ENCODE measurements around the gene CLDN16.
A peak's percentile ranks its signal among the peaks of the same experiment; 100 is the strongest.

Gene CLDN16

DNA sequence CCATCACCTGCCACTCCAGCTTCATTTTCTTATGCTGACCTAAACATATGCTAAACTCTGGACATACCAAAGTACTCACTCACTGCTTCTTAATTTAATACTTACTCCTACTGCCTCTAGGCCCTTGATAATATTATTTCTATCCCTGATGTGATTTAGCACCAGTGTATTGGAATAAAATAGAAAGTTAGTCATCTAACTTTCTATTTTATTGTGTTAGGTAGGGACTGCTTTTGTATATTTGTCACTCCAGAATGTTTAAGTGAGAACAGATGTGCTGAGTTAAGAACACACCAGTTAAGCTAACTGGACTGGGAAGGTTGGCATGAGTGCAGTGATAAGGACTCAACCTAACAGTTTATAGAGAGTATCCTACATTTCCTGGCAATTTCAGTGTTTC is 6.5 kb upstream of the CLDN16 start:
- DNase-seq, result no peak

DNA sequence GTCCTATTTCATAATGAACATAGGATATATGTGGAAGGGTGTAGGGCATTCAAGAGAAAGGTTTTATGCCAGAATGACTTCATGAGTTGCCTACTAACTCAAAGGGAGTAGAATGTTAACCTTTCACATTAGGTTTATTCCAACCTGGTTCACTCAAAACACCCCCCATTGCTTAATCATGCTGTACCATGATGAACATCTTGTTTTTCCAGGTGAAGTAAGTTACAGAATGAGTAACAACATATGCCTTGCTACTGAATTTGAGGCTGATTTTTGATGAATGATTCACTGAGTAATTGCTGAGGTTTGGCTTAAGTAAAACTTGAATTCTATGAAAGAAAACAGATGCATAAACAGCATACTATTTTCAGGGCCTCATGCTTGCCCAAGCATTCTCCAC is 5.9 kb upstream of the CLDN16 start:
- no peak for DNase-seq

DNA sequence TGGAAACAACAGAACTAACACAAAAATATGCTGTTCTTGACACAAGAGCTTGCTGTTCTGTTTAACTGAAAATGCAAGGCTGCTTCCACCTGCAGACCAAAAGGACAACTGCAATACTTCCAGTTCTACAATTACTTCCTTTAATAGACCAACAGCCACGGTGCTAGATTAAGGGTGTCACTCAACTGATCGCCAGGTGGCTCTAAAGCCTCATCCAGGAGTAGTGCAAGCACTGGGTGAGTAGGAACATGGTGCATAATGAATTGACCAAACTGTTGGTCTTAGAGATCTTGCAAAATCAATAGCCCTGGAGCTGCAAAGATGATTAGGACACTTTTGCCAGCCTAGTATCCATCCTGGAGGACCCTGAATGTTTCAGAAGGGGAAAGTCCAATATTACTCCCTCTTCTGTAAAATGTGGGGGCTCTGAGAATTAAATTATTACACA is 3.6 kb upstream of the CLDN16 start:
- DNase-seq, result no peak

DNA sequence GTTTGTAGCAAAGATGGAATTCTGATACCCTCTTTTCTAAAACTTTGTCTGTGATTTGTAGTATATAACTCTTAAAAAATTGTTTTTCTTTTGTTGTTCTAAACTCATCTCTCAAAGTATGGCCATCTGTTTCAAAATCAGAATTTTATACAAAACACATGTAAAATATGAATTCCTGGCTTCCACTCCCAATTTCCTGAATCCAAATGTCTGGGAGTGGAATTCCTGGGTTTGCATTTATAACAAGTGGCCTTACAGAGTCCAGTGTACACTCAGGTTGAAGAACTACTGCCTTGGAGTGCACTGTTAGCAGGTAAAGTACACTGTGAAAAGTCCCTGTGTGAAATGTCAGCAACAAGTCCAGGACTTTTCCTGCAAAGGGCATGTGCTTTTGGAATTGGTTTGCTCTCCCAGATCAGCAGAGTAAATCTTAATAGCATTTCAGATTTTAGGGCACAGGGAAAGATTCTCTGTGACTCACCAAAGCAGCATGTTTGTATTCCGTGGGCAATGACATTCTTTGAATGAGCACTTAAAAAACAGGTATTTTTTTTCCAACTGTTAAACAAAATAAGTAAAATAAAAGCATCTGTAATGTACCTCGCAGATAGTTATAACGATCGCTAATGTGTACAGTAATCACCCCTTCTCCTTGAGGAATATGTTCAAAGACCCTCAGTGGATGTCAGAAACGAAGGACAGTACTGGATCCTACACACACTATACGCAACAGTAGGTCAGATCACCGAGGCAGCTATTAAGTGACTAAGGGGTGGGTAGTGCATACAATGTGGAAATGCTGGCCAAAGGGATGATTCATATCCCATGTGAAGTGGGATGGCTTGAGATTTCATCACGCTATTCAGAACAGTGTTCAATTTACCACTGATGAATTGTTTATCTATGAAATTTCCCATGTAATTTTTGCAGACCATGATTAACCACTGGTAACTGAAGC is 2.0 kb upstream of the CLDN16 start:
- no peak for DNase-seq

DNA sequence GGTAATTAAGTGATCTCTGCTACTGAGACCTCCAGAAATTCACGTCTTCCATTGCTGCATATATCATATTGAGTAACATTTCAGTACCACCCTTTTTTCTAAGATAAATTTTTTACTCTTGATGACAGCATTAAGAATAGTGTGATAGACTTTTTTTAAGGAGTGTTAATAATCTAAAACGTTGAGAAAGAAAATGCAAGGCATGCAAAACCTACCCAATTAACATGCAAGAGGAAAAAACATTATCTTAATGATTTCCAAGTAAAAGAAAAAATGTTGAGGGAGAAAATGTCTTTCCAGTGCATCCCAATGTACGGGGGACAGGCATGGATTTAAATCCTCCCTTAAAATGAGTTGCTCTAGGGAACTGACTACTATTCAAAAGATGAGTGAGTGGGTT is 740 bp downstream of the CLDN16 start:
- no peak for DNase-seq

DNA sequence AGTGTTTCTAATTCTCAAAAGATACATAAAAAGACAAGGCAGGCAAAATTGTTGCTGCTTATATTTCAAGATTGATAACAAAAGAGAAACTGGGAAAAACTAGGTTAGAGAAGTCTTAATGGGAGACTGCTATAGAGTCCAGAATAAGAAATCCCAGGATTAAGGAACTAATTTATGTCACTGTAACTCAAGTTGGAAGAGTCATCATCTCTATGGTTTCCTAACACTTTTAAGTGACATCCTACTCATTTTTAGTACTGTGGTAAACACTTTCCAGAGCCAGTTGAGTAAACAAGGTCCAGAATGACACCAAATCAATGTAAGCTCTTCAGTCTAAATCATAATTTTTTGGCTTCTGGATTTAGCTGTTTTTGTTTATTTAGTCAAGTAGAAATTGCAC is 8.0 kb downstream of the CLDN16 start:
- DNase-seq, result no peak

DNA sequence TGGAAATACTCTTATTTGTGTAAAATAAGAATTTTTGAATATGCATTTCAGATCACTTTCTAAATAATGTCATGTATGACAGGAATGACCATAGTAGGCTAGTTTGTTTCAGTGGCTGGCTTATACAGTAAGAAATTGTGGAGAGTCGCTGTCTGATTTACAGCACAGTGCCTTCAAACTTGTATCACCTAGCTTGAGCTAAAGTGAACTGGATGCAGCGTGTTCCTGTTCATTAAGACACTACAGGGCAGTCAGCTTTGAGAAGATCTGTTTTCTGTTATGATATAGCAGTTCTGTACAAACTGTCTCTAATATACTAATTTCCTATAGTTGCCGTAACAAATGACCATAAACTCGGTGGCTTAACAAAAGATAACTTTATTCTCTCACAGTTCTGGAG is 9.9 kb downstream of the CLDN16 start:
- no peak for DNase-seq

DNA sequence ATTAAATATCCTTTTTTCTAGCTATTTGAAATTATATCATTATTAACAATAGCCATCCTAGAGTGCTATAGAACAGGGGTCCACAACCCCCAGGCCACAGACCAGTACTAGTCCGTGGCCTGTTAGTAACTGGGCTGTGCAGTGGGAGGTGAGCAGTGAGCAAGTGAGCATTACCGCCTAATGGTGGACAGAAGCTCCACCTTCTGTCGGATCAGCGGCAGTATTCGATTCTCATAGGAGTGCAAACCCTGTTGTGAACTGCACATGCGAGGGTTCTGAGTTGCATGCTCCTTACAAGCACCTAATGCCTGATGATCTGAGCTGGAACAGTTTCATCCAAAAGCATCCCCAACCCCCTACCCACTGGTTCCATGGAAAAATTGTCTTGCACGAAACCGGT is 11.7 kb downstream of the CLDN16 start:
- DNase-seq, result no peak

DNA sequence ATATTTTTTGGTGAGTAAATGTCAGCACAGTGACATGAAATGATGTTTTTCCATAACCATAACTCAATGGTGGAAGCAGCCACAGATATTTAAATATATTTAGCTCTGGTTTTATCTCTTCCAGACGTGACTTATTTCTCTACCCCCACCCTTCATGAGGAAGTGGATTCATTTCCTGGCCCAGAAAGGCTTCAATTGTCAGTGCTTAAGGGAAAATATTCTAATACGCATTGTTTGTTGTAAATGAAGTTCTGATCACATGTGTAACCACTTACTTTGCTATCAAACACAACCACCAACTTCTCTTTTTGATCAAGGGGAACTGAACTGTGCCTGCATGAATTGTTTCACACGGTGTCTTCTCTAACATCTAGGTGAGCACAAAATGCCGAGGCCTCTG is 14.0 kb downstream of the CLDN16 start:
- DNase-seq, result no peak

DNA sequence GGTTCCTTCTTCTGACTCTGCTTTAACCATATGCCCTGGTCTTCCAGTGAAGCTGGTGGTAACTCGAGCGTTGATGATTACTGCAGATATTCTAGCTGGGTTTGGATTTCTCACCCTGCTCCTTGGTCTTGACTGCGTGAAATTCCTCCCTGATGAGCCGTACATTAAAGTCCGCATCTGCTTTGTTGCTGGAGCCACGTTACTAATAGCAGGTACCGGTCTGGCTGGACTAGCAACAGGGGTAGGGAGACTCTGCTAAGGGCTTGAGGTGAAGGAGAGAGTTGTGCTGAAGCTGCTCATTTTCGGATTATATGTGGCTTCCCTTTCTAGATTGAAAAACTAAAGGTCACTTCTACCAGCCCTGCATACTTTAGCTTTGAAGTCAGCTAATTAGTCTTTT is 16.8 kb downstream of the CLDN16 start:
- no peak for DNase-seq

DNA sequence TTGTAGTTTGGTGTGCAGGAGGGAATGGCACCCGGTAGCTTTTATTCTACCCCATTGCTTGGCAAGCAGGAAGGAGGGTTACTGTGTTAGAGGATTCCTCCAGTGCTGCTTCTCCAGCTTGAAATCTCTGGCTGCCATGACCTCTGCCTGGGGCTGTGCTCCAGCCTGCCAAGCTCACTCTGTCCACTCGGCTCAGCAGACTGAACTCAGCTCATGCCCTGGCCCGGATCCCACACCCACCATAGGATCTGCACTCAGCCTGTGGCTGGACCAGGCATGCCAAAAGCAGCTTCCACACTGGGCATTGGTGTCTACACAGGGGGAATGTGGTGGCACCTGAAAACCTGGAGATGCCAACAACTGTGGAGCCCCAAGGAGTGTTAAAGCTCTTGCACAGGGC is 26.3 kb downstream of the CLDN16 start:
- DNase-seq, result no peak

DNA sequence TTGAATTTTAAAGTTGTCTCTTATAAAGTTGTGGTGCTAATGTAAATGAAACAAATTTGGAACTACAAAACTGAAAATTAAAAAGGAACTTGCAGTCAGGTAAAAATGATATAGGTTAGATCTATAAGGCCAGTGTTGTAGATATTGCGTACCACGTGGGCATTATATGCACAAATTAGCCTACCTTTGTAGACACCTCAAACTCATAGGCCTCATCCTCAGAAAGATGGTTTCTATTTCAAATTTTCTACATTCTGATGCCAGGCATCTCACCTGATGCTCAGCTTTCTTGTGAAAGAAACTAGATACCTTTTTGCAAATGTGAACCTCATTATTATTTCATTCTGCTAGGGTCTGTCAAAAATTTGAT is 36.1 kb downstream of the CLDN16 start:
- no peak for DNase-seq

DNA sequence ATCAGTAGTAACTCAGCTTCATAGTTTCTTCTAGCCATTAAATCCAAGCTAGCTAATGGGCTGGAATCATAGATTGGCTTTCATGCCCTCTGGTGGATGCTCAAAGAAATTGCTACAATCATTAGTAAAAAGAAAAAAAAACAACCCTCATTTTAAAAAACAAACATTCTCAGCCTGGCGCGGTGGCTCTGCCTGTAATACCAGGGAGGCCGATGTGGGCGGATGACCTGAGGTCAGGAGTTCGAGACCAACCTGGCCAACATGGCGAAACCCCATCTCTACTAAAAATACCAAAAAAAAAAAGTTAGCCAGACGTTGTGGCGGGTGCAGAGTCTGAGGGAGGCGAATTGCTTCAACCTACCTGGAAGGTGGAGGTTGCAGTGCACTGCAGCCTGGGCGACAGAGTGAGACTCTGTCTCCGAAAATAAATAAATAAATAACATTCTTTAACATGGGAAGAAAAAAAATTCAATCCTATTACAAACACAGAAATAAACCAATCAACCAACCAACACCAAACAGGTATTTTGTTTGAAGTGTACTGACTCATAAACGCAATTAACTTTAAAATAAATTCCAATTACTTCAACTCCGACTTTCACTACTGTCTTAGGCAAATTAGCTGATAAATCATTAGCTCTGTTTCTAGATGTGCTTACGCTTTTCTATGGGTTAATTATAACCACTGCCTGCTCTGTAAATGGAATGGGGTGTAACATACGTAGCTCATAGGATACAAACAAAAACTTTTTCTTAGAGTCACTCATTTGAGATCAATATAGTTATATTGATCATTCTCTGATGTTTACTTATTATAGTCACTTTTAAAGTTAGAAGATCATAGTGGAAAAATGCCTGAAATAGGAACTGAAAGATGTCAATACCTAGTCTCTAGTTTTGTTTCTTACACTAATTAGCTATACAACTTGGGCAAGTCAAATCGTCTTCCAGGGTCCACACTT is 36.8 kb downstream of the CLDN16 start:
- DNase-seq, result peak; percentile 11

DNA sequence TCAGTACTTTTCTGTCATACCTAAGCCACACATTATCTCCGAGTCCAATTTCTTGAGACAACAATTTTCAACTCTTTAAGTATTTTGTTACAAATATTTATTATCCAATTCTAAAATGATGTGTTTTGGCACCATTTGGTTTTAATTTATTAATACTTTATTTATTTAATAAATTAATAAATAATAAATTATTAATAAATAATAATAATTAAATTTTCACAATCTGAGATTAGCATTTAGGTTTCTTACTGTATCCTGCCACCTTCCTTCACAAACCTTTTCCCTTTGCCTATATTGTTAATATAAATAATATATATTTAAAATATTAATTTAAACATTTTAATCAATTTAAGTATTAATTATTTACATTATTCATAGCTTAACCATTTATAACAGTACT is 37.9 kb downstream of the CLDN16 start:
- no peak for DNase-seq

DNA sequence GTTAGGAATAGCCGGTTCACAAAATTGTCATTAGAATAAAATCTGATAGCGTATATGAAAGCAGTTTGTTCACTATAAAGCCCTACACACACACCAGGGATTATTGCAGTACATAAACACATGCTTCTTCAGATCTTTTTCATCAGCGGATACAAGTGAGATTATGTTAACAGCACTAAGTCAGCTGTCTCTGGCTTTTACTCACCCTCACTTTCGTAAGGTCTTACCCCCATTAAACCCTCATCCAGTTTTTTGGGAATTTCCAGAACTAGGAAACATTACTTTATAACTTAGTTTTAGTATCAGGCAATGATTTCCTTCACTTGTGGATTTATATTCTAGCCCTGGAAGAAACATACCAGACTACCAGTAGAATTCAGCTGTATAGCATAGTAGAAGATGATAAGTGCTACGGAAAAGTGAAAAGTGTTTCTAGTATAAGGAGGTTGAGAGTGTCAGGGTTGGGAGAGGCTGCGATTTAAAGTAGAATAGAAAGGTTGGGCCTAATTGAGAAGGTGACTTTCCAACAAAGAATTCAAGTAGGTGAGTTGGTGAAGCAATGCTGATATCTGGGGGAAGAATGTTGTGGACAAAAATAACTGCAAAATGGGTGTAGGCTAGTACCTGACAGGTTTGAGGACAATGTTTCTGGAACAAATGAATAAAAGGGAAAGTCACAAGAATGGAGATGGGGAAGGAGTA is 39.0 kb downstream of the CLDN16 start:
- no peak for DNase-seq

DNA sequence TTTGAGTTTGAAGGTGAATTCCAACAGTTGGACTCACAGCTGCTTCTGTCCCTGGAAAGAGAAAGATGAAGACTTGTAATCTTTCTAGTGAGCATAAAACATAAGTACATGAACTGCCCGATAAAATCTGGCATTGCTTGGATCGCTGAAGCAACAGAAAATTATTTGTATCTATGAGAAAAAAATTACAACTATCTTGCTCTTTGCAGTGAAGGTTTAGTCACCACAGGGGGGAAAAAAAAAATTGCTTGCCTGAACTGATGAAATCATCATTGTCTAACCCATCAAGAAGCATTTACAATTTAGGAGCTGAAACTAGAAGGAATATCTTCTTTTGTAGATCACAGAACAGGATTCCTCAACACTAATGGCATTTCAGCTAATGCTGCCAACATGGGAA is 41.7 kb downstream of the CLDN16 start:
- no peak for DNase-seq

DNA sequence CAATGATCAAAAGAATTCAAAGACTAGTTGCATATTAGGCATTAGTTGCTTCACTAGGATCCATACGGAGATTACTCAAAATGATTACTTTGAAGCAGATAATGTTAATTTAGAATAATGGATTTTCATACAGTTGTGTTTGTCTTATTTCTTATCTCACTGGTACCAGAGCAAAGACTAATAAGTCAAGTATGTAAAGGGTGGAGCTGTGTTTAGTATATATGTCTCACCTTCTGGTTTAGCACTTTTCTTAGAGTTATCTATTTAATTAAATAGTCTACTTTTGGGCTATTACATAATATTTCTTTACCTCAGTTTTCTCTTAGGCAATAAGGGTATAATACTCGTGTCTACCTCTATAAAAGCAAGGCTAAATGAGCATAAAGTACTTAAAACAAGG is 42.9 kb downstream of the CLDN16 start:
- no peak for DNase-seq

DNA sequence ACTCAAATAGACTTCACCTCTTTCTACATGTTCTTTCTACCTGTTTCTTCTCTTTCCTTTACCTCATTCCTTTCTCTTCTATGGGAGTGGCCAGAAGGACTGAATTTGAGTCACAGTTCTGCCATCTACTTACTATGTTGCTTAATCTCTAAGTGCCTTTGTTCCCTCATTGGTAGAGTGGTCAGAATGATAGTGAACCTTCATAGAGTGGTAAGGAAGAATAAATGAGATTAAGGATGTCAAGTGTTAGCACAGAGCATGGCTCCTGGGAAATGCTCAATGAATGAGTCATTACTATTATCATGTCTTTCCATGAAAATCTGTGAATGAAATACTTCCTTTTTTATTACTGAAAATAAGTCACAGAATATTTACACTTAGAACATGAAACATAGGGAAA is 44.3 kb downstream of the CLDN16 start:
- no peak for DNase-seq

DNA sequence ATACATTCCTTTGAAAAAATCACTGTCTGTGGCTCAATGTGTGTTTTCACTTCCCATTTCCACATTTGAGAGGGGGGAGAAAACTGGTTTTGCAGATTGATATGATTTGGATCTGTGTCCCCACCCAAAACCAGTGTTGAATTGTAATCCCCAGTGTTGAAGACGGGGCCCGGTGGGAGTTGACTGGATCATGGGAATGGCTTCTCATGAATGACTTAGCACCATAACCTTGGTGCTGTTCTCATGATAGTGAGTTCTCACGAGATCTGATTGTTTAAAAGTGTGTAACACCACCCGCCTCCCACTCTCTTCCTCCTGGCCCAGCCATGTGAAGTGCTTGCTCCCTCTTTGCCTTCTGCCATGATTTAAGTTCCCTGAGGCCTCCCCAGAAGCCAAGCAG is 45.7 kb downstream of the CLDN16 start:
- no peak for DNase-seq

DNA sequence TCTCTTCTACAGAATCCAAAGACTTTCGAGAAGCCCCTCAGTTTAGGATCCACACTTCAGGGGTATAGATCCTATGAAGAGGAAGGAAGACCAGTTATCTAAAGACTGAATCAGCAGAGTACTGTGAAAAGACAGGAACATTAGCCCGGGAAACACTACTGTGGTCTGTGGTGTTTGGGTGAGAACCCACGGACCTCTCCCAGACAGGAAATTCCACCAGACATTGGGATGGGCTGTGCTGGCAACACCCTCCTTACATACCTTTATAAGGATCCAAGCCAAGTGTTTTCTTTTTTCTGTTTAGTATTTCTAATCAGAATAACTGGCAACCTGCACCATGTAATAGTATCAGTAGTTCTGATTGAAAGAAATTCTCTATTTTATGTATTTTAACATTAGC is 47.7 kb downstream of the CLDN16 start:
- DNase-seq, result no peak

DNA sequence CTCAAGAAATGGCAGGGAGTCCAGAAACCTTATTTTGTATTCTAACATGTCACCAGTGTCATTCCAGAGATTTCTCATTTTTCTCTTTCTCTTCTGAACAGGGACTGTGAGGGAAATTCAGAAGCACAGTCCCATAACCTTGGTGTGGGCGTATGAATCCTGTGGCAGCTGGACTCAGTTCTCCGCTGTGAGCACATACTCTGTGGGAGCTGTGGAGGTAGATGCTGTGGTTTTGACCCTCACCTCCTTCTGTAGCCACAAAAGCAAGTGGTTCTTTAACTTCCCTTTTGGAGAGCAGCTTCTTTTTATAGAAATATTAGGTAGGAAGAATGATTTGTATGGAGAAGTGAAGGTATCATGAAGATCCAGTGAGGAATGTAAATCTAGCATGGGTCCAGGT is 48.4 kb downstream of the CLDN16 start:
- DNase-seq, result no peak

DNA sequence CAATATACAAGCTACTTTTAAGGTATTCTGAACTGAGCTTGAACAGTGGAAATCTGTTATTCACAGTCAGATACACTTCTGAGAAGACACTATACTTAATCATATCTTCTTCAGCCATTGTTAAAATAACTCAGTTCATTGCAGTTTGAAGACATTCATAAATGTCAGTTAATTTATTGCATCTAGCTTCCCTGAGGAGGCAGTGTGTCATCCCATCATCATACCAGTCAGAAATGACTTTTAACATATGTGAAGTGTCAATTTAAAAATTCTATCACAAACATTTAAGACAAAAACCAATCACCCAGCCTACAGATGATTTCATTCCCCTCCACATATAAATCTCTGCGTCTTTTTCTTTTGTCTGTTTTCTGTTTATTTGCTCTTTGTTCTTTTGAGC is 54.3 kb downstream of the CLDN16 start:
- no peak for DNase-seq

DNA sequence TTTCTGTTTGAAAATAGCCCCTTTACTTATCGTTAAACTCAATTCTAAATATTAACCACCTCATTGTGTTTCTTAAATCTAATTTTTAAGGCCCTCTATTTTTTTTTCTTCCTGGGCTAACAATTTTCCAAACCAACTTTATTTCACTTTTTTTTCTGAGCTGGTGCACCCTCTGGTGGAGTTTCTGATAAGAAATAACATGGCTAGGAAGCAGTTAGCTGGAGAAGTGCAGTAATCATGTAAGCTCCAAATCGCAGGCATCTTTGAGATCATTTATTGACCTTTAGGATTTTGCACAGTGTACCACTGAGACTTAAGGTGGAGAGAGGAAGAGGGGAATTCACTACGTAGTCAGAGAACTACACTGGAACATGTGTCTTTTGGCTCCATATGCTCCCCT is 55.3 kb downstream of the CLDN16 start:
- no peak for DNase-seq
